ENCODE results near the gene RAB5IF. TPM values are rescaled to one million over a fixed set of nuclear protein-coding genes. Genes with fewer than 3 reads are reported as not detected.

The RAB5IF gene
- total and polyA plus RNA-seq, 2 of the 13 experiments (the other 11 are each of a cell fraction or from before 2014, with no cell fraction given) = 261 to 305 TPM

- TF ChIP-seq ZNF235 (CRISPR knock-in tag; IDR thresholded peaks at IDR 0.05; ENCODE audit: borderline replicate concordance) (no peak), ZNF768 (CRISPR knock-in tag; IDR thresholded peaks at IDR 0.05) (peak; percentile 69), NFKB2 (CRISPR knock-in tag; IDR thresholded peaks at IDR 0.05; ENCODE audit: borderline replicate concordance) (peak; percentile 89; the same call in 1 of the 2 replicates), HMGXB3 (CRISPR knock-in tag; IDR thresholded peaks at IDR 0.05; ENCODE audit: borderline replicate concordance) (no peak), AHDC1 (CRISPR knock-in tag; IDR thresholded peaks at IDR 0.05; ENCODE audit: borderline replicate concordance) (0 out of 2 replicates have a peak, but pooled peaks have one; percentile 39), ZNF790 (CRISPR knock-in tag; IDR thresholded peaks at IDR 0.05; ENCODE audit: borderline replicate concordance) (peak; percentile 64; the same call in 1 of the 2 replicates), GABPA (IDR thresholded peaks at IDR 0.05; ENCODE audit: low read depth, low read length) (no peak), GABPA (CRISPR knock-in tag; IDR thresholded peaks at IDR 0.05; ENCODE audit: low read depth) (no peak), ZNF496 (CRISPR knock-in tag; IDR thresholded peaks at IDR 0.05; ENCODE audit: insufficient replicate concordance) (no peak), AHR (CRISPR knock-in tag; IDR thresholded peaks at IDR 0.05) (no peak; the same call in 1 of the 2 replicates), ZNF12 (CRISPR knock-in tag; IDR thresholded peaks at IDR 0.05) (no peak), ZNF232 (CRISPR knock-in tag; IDR thresholded peaks at IDR 0.05; ENCODE audit: borderline replicate concordance) (no peak), NR2F2 (IDR thresholded peaks at IDR 0.05; ENCODE audit: borderline replicate concordance, low read depth) (peak; percentile 7; the same call in 1 of the 2 replicates), DR1 (CRISPR knock-in tag; IDR thresholded peaks at IDR 0.05) (no peak), ZEB1 (IDR thresholded peaks at IDR 0.05; ENCODE audit: insufficient replicate concordance, low read depth) (no peak), SAP130 (CRISPR knock-in tag; IDR thresholded peaks at IDR 0.05; ENCODE audit: low read depth) (no peak), ADNP (CRISPR knock-in tag; IDR thresholded peaks at IDR 0.05) (no peak), PITX1 (CRISPR knock-in tag; IDR thresholded peaks at IDR 0.05) (peak; percentile 33), ZSCAN30 (CRISPR knock-in tag; IDR thresholded peaks at IDR 0.05) (no peak), ZNF30 (CRISPR knock-in tag; IDR thresholded peaks at IDR 0.05) (0 out of 2 replicates have a peak, but pooled peaks have one; percentile 73), TOPORS (CRISPR knock-in tag; IDR thresholded peaks at IDR 0.05) (no peak), GATAD1 (CRISPR knock-in tag; IDR thresholded peaks at IDR 0.05) (no peak)
These were observed 32.9 kb upstream of the RAB5IF start (continued) for GRCh38 chr20:36572701-36573102.

Measured in HepG2 (cell line).